ENCODE results near the gene USP10.

The USP10 gene

GRCh38 chr16:84715424-84715823, 15.6 kb downstream of the USP10 start:
- no peak for ATAC-seq
- TF ChIP-seq CREB5 (CRISPR knock-in tag; IDR thresholded peaks at IDR 0.05; ENCODE audit: low read depth) (no peak), TCF4 (CRISPR knock-in tag; IDR thresholded peaks at IDR 0.05; ENCODE audit: borderline replicate concordance) (no peak), RARB (CRISPR knock-in tag; IDR thresholded peaks at IDR 0.05) (no peak)

- no peak for ATAC-seq
- no peak for TF ChIP-seq ZNF8 (CRISPR knock-in tag; IDR thresholded peaks at IDR 0.05)
- no peak for TF ChIP-seq RARB (CRISPR knock-in tag; IDR thresholded peaks at IDR 0.05)
- no peak for TF ChIP-seq ZFP3 (CRISPR knock-in tag; IDR thresholded peaks at IDR 0.05)
- no peak for TF ChIP-seq CREB5 (CRISPR knock-in tag; IDR thresholded peaks at IDR 0.05; ENCODE audit: low read depth)
- no peak for TF ChIP-seq ARNTL (CRISPR knock-in tag; IDR thresholded peaks at IDR 0.05; ENCODE audit: borderline replicate concordance, low read depth)
These were observed 16.1 kb downstream of the USP10 start for GRCh38 chr16:84715854-84716253.

GRCh38 chr16:84716740-84717139, 16.9 kb downstream of the USP10 start:
- ATAC-seq, result no peak
- TF ChIP-seq TCF4 (CRISPR knock-in tag; IDR thresholded peaks at IDR 0.05; ENCODE audit: borderline replicate concordance) (no peak), ZFP3 (CRISPR knock-in tag; IDR thresholded peaks at IDR 0.05) (no peak), ZC3H10 (CRISPR knock-in tag; IDR thresholded peaks at IDR 0.05) (no peak), SNAI2 (CRISPR knock-in tag; IDR thresholded peaks at IDR 0.05) (no peak)

GRCh38 chr16:84717484-84717883, 17.7 kb downstream of the USP10 start:
- no peak for TF ChIP-seq ISL1 (CRISPR knock-in tag; IDR thresholded peaks at IDR 0.05)
- no peak for TF ChIP-seq ZC3H10 (CRISPR knock-in tag; IDR thresholded peaks at IDR 0.05)
- no peak for TF ChIP-seq GLIS3 (CRISPR knock-in tag; IDR thresholded peaks at IDR 0.05)
- no peak for TF ChIP-seq SNAI2 (CRISPR knock-in tag; IDR thresholded peaks at IDR 0.05)
- no peak for TF ChIP-seq POU6F1 (CRISPR knock-in tag; IDR thresholded peaks at IDR 0.05; ENCODE audit: borderline replicate concordance, low read depth)
- TF ChIP-seq CREB5 (CRISPR knock-in tag; IDR thresholded peaks at IDR 0.05; ENCODE audit: low read depth), result no peak
- no peak for TF ChIP-seq OSR1 (CRISPR knock-in tag; IDR thresholded peaks at IDR 0.05)
- no peak for TF ChIP-seq CSRNP3 (CRISPR knock-in tag; IDR thresholded peaks at IDR 0.05)
- no peak for TF ChIP-seq PATZ1 (CRISPR knock-in tag; IDR thresholded peaks at IDR 0.05; ENCODE audit: borderline replicate concordance)
- no peak for TF ChIP-seq CSDC2 (CRISPR knock-in tag; IDR thresholded peaks at IDR 0.05)
- ATAC-seq, result no peak

GRCh38 chr16:84720177-84720579, 20.4 kb downstream of the USP10 start:
- ATAC-seq, result peak; percentile 95
- TF ChIP-seq ZFP3 (CRISPR knock-in tag; IDR thresholded peaks at IDR 0.05) (no peak), ZFP30 (CRISPR knock-in tag; IDR thresholded peaks at IDR 0.05) (no peak), SNAI2 (CRISPR knock-in tag; IDR thresholded peaks at IDR 0.05) (peak; percentile 53; the same call in 1 of the 2 replicates), TSHZ2 (CRISPR knock-in tag; IDR thresholded peaks at IDR 0.05) (peak; percentile 81; the same call in 1 of the 2 replicates), ZC3H10 (CRISPR knock-in tag; IDR thresholded peaks at IDR 0.05) (no peak), TOX (CRISPR knock-in tag; IDR thresholded peaks at IDR 0.05; ENCODE audit: borderline replicate concordance) (0 out of 2 replicates have a peak, but pooled peaks have one; percentile 16), TCF4 (CRISPR knock-in tag; IDR thresholded peaks at IDR 0.05; ENCODE audit: borderline replicate concordance) (peak; percentile 94), ISL1 (CRISPR knock-in tag; IDR thresholded peaks at IDR 0.05) (peak; percentile 78), PPARA (CRISPR knock-in tag; IDR thresholded peaks at IDR 0.05; ENCODE audit: borderline replicate concordance) (no peak), ZNF70 (CRISPR knock-in tag; IDR thresholded peaks at IDR 0.05) (no peak)

Measured in SK-N-SH treated with all-trans-retinoic acid at 6 μM for 48 hours (cell line).